Nephron progenitor cell (in vitro differentiated cells): ENCODE data around the gene CLEC4D.
"Not testable (repeated sequence)": the region's sequence is repeated elsewhere in the genome, so short reads cannot be mapped to it uniquely, and the experiment has no call there.

ENCODE experiments used
- DNase-seq: peaks from one replicate; pipeline ENCODE4 v3.0.0; 2021
- H3K27ac Mint-ChIP-seq: 2 replicates; pipeline ENCODE4 v1.8.0; 2021; ENCODE audit warnings: mild to moderate bottlenecking, moderate library complexity, mixed read lengths
- H3K27me3 Mint-ChIP-seq: 2 replicates; pipeline ENCODE4 v1.8.0; 2021; ENCODE audit warnings: mild to moderate bottlenecking, low read depth, mixed read lengths; ENCODE audit not compliant: poor library complexity
- H3K36me3 Mint-ChIP-seq: 2 replicates; pipeline ENCODE4 v1.8.0; 2021; ENCODE audit warnings: low read depth, mixed read lengths
- H3K4me1 Mint-ChIP-seq: 2 replicates; pipeline ENCODE4 v1.8.0; 2021; ENCODE audit warnings: mixed read lengths
- H3K4me3 Mint-ChIP-seq: 2 replicates; pipeline ENCODE4 v1.8.0; 2021; ENCODE audit warnings: mild to moderate bottlenecking, moderate library complexity, mixed read lengths
- H3K9me3 Mint-ChIP-seq: 2 replicates; pipeline ENCODE4 v1.8.0; 2021; ENCODE audit warnings: mild to moderate bottlenecking, moderate library complexity, mixed read lengths
- TF ChIP-seq, protein P1 (sequence below): fragments of 200-600 bp; sonication (generic); IDR thresholded peaks from 2 replicates; pipeline ENCODE4 v1.5.0; 2021; ENCODE audit warnings: antibody characterized with exemption

CLEC4D gene

DNA sequence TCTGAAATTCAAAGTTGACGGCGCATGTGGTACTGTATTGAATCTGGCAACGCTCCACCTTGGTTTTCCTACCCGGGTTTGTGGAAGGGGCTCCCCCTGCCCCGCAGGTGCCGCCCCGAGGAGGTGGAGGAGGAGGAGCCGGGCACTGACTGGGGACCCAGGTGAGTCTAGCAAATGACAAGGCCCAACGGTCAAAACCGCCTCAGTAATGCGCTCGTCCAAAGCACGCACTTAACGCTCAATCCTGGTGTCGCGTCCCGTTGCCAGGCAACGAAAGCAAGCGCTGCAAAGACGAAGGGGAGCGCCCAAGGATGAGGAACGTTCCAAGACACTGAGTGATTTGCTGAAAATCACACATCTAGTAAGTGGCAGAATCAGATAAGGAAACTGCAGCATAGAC lies 51.4 kb downstream of the CLEC4D start:
- no peak overlapping the region for H3K4me3 Mint-ChIP-seq
- H3K27me3 Mint-ChIP-seq: peaks cover 4% of the 10 kb centered on the region
- TF ChIP-seq, protein P1, sequence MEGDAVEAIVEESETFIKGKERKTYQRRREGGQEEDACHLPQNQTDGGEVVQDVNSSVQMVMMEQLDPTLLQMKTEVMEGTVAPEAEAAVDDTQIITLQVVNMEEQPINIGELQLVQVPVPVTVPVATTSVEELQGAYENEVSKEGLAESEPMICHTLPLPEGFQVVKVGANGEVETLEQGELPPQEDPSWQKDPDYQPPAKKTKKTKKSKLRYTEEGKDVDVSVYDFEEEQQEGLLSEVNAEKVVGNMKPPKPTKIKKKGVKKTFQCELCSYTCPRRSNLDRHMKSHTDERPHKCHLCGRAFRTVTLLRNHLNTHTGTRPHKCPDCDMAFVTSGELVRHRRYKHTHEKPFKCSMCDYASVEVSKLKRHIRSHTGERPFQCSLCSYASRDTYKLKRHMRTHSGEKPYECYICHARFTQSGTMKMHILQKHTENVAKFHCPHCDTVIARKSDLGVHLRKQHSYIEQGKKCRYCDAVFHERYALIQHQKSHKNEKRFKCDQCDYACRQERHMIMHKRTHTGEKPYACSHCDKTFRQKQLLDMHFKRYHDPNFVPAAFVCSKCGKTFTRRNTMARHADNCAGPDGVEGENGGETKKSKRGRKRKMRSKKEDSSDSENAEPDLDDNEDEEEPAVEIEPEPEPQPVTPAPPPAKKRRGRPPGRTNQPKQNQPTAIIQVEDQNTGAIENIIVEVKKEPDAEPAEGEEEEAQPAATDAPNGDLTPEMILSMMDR: no peak
- H3K36me3 Mint-ChIP-seq: no peaks in the 10 kb centered on the region
- peaks cover 37% of the 10 kb centered on the region for H3K9me3 Mint-ChIP-seq
- no peaks in the 10 kb centered on the region for H3K4me1 Mint-ChIP-seq
- no peak overlapping the region for H3K27ac Mint-ChIP-seq
- DNase-seq: no peak

DNA sequence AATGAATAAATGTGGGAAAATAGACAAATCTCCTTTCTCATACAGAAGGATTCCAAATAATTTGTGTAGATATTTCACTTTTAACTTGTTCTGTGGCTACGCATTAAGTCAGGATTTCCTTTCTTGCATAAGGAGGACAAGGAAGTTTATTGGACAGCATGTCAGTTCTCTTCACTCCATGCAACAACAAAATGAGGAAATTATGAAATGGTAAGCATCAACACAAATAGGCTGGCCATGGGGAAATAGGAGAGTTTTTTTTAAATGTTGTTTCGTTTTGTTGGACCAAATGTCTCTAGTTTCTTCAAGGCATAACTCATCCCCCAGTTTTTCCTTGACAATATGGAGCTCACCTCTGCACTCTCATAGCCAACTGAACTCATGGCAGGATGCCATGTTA lies 52.7 kb downstream of the CLEC4D start:
- H3K27me3 Mint-ChIP-seq, DNase-seq, H3K4me3 Mint-ChIP-seq, H3K27ac Mint-ChIP-seq, H3K36me3 Mint-ChIP-seq, H3K4me1 Mint-ChIP-seq: not testable (repeated sequence)
- H3K9me3 Mint-ChIP-seq: peaks cover 24% of the 10 kb centered on the region

DNA sequence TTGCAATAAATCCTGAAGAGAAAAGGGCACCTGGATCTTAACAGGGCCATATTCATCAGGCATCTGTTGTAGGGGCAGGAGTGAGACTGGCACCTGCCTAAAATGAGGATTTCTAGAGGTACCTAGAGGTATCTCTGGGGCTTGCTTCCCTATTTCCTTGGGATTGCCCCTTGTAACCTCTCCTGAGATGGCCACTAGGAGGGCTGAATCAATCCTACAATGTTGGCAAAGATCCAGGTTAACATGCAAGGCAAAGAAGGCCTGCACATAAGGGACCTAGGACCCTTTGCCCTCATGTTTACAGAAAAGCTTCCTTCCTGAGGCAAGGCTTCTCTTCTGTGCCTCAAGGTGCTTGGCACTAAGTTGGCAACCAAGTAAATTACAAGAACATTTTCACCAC lies 53.2 kb downstream of the CLEC4D start:
- DNase-seq: no peak
- Mint-ChIP-seq H3K36me3 (no peaks in the 10 kb centered on the region), H3K27ac (no peak overlapping the region), H3K4me3 (no peak overlapping the region), H3K27me3 (peaks cover 4% of the 10 kb centered on the region), H3K9me3 (peaks cover 19% of the 10 kb centered on the region), H3K4me1 (no peaks in the 10 kb centered on the region)
- TF ChIP-seq, protein P1: no peak
